K562 (cell line): ENCODE measurements around the gene DAB2. TPM values are rescaled to one million over a fixed set of nuclear protein-coding genes. Genes with fewer than 3 reads are reported as not detected.
A peak's percentile ranks its signal among the peaks of the same experiment; 100 is the strongest.

Experiments used
- HLTF ChIP-seq: fragments of 450-650 bp; IDR thresholded peaks from 2 replicates; pipeline ENCODE4 v1.6.1; 2016
- ILF3 ChIP-seq: fragments of 450-650 bp; IDR thresholded peaks from 2 replicates; pipeline ENCODE4 v1.6.1; 2018; ENCODE audit warnings: antibody characterized with exemption, mild to moderate bottlenecking, moderate library complexity, borderline replicate concordance
- KDM2B ChIP-seq: fragments of 250-450 bp; sonication (Bioruptor Pico); IDR thresholded peaks from 2 replicates; pipeline ENCODE4 v1.8.0; 2021; ENCODE audit warnings: mild to moderate bottlenecking, moderate library complexity
- POLR3G ChIP-seq: IDR thresholded peaks from 2 replicates; pipeline ENCODE4 v1.6.1; 2011; ENCODE audit not compliant: insufficient read length, insufficient replicate concordance; ENCODE audit errors: extremely low read depth
- RBM14 ChIP-seq: fragments of 200-400 bp; formaldehyde crosslinking; IDR thresholded peaks from 2 replicates; pipeline ENCODE4 v1.6.1; 2018; ENCODE audit warnings: low read depth, mild to moderate bottlenecking, low read length, moderate library complexity, borderline replicate concordance; ENCODE audit not compliant: insufficient read depth
- SMARCC2 ChIP-seq: fragments of 450-650 bp; IDR thresholded peaks from 2 replicates; pipeline ENCODE4 v1.6.1; 2017; ENCODE audit warnings: antibody characterized with exemption, moderate library complexity, mild to moderate bottlenecking, low read depth
- U2AF1 ChIP-seq: fragments of 200-400 bp; formaldehyde crosslinking; optimal IDR thresholded peaks from 2 replicates; pipeline ENCODE3; 2017; ENCODE audit warnings: mild to moderate bottlenecking, low read depth, low read length, moderate library complexity
- U2AF2 ChIP-seq: fragments of 200-400 bp; formaldehyde crosslinking; optimal IDR thresholded peaks from 2 replicates; pipeline ENCODE3; 2017; ENCODE audit warnings: low read depth, mild to moderate bottlenecking, low read length
- ZNF217 ChIP-seq: sonication (generic); formaldehyde crosslinking; IDR thresholded peaks from 2 replicates; pipeline ENCODE4 v1.8.0; 2022; ENCODE audit warnings: mild to moderate bottlenecking, missing genetic modification reagents
- polyA plus RNA-seq, 8 experiments: library from polyadenylated mRNA; depleted of rRNA in 4 of 8; stranded (reverse) in 5 of 8; unstranded in 3 of 8; fragments of >200 nt; fragmentation: Nextera tagmentation in 2 of 8; fragmentation: Illumina TruSeq in 1 of 8; extraction: Ambion mirVana in 2 of 8; extraction: Trizol in 1 of 8; gene quantifications; 2 replicates each; pipeline versions ENCODE4 v1.2.1 to v1.2.3, GENCODE V29; 2011 to 2014; ENCODE audit warnings: inconsistent platforms in 1 of 8, missing spikeins in 1 of 8
- total RNA-seq, 7 experiments: library from RNA; depleted of rRNA in 6 of 7; stranded (reverse); fragments of >200 nt in 6 of 7; fragmentation: Illumina TruSeq in 2 of 7; extraction: Trizol in 2 of 7; gene quantifications; 2 replicates each; pipeline versions ENCODE4 v1.2.1 to v1.2.3, GENCODE V29; 2011 to 2021; ENCODE audit warnings: low replicate concordance in 1 of 7
- TF ChIP-seq, protein P1 (sequence below): sonication (generic); formaldehyde crosslinking; IDR thresholded peaks from 2 replicates; pipeline ENCODE4 v1.8.0; 2022; ENCODE audit warnings: missing genetic modification reagents, mild to moderate bottlenecking, borderline replicate concordance
- TF ChIP-seq, protein P2 (sequence below): fragments of 450-650 bp; IDR thresholded peaks from 2 replicates; pipeline ENCODE4 v1.6.1; 2016; ENCODE audit warnings: borderline replicate concordance
- TF ChIP-seq, protein P3 (sequence below): fragments of 450-650 bp; formaldehyde crosslinking; IDR thresholded peaks from 2 replicates; pipeline ENCODE4 v1.4.0; 2022; ENCODE audit warnings: missing genetic modification characterization
- TF ChIP-seq, protein P4 (sequence below): fragments of 250-450 bp; sonication (Bioruptor Pico); IDR thresholded peaks from 2 replicates; pipeline ENCODE4 v1.4.0; 2020; ENCODE audit warnings: mild to moderate bottlenecking, moderate library complexity
- TF ChIP-seq, protein P5 (sequence below): sonication (generic); formaldehyde crosslinking; IDR thresholded peaks from 2 replicates; pipeline ENCODE4 v1.8.0; 2022; ENCODE audit warnings: mild to moderate bottlenecking, missing genetic modification reagents
- TF ChIP-seq, protein P6 (sequence below): fragments of 450-650 bp; IDR thresholded peaks from 2 replicates; pipeline ENCODE4 v1.6.1; 2016; ENCODE audit warnings: mild to moderate bottlenecking

The DAB2 gene
- total and polyA plus RNA-seq, 9 of the 15 experiments (the other 6 are each of a cell fraction or from before 2014, with no cell fraction given) = 6.6 to 29.9 (median 24.1) TPM

DNA sequence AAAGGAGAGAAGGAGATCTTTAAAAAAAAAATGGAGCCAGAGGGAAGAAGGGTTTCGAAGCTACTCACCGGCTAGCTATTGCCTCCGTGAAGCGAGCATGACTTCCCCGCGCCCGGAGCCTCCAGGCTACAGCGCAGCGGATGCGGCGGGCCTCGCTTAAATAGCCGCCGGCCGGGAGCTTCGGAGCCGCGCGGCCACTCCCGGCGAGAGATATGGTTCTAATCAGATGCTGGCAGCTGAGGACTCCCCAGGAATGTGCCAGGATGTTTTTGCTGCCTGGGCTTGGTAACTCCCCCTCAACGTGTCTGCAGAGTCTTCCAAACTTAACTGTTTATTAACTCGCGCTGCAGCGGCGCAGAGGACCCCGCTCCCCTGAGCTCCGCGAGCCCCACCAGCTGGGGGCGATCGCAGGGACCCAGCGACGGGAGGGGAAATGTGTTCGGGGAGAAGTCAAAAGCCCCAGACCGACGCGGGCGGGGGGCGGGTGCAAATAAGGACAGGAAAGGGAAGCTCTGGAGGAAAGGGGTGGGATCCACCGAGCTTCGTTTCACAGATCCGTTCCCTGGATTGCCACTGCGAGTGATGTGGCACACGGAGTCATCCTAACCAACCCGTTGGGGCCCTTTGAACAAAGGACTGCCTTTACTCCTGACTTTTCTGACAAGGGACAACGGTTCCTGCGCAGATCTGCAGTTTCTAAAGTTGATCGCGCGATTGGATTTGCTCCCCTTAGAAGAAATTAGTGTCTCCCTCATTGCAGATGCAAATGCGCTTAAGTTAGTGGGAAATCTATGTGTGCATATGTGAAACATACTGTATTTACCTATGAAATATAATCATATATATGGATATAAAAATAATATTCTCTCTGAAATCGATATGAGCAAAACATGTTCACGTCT lies at the start of gene DAB2 (continued):
- TF ChIP-seq RBM14 (no peak), ILF3 (no peak; the same call in 1 of the 2 replicates), SMARCC2 (peak; percentile 82), U2AF2 (no peak), POLR3G (no peak), KDM2B (peak; percentile 93), U2AF1 (no peak), HLTF (no peak), ZNF217 (CRISPR knock-in tag) (no peak)
- TF ChIP-seq, protein P1, sequence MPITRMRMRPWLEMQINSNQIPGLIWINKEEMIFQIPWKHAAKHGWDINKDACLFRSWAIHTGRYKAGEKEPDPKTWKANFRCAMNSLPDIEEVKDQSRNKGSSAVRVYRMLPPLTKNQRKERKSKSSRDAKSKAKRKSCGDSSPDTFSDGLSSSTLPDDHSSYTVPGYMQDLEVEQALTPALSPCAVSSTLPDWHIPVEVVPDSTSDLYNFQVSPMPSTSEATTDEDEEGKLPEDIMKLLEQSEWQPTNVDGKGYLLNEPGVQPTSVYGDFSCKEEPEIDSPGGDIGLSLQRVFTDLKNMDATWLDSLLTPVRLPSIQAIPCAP (CRISPR knock-in tag) = no peak
- TF ChIP-seq, protein P2, sequence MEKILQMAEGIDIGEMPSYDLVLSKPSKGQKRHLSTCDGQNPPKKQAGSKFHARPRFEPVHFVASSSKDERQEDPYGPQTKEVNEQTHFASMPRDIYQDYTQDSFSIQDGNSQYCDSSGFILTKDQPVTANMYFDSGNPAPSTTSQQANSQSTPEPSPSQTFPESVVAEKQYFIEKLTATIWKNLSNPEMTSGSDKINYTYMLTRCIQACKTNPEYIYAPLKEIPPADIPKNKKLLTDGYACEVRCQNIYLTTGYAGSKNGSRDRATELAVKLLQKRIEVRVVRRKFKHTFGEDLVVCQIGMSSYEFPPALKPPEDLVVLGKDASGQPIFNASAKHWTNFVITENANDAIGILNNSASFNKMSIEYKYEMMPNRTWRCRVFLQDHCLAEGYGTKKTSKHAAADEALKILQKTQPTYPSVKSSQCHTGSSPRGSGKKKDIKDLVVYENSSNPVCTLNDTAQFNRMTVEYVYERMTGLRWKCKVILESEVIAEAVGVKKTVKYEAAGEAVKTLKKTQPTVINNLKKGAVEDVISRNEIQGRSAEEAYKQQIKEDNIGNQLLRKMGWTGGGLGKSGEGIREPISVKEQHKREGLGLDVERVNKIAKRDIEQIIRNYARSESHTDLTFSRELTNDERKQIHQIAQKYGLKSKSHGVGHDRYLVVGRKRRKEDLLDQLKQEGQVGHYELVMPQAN = no peak
- TF ChIP-seq, protein P3, sequence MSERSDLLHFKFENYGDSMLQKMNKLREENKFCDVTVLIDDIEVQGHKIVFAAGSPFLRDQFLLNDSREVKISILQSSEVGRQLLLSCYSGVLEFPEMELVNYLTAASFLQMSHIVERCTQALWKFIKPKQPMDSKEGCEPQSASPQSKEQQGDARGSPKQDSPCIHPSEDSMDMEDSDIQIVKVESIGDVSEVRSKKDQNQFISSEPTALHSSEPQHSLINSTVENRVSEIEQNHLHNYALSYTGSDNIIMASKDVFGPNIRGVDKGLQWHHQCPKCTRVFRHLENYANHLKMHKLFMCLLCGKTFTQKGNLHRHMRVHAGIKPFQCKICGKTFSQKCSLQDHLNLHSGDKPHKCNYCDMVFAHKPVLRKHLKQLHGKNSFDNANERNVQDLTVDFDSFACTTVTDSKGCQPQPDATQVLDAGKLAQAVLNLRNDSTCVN (CRISPR knock-in tag) = no peak
- TF ChIP-seq, protein P4, sequence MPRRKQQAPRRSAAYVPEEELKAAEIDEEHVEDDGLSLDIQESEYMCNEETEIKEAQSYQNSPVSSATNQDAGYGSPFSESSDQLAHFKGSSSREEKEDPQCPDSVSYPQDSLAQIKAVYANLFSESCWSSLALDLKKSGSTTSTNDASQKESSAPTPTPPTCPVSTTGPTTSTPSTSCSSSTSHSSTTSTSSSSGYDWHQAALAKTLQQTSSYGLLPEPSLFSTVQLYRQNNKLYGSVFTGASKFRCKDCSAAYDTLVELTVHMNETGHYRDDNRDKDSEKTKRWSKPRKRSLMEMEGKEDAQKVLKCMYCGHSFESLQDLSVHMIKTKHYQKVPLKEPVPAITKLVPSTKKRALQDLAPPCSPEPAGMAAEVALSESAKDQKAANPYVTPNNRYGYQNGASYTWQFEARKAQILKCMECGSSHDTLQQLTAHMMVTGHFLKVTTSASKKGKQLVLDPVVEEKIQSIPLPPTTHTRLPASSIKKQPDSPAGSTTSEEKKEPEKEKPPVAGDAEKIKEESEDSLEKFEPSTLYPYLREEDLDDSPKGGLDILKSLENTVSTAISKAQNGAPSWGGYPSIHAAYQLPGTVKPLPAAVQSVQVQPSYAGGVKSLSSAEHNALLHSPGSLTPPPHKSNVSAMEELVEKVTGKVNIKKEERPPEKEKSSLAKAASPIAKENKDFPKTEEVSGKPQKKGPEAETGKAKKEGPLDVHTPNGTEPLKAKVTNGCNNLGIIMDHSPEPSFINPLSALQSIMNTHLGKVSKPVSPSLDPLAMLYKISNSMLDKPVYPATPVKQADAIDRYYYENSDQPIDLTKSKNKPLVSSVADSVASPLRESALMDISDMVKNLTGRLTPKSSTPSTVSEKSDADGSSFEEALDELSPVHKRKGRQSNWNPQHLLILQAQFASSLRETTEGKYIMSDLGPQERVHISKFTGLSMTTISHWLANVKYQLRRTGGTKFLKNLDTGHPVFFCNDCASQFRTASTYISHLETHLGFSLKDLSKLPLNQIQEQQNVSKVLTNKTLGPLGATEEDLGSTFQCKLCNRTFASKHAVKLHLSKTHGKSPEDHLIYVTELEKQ (CRISPR knock-in tag) = no peak
- TF ChIP-seq, protein P5, sequence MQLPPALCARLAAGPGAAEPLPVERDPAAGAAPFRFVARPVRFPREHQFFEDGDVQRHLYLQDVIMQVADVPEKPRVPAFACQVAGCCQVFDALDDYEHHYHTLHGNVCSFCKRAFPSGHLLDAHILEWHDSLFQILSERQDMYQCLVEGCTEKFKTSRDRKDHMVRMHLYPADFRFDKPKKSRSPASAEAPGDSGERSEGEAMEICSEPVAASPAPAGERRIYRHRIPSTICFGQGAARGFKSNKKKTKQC (CRISPR knock-in tag) = no peak
- TF ChIP-seq, protein P6, sequence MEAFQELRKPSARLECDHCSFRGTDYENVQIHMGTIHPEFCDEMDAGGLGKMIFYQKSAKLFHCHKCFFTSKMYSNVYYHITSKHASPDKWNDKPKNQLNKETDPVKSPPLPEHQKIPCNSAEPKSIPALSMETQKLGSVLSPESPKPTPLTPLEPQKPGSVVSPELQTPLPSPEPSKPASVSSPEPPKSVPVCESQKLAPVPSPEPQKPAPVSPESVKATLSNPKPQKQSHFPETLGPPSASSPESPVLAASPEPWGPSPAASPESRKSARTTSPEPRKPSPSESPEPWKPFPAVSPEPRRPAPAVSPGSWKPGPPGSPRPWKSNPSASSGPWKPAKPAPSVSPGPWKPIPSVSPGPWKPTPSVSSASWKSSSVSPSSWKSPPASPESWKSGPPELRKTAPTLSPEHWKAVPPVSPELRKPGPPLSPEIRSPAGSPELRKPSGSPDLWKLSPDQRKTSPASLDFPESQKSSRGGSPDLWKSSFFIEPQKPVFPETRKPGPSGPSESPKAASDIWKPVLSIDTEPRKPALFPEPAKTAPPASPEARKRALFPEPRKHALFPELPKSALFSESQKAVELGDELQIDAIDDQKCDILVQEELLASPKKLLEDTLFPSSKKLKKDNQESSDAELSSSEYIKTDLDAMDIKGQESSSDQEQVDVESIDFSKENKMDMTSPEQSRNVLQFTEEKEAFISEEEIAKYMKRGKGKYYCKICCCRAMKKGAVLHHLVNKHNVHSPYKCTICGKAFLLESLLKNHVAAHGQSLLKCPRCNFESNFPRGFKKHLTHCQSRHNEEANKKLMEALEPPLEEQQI = 0 out of 2 replicates have a peak, but pooled peaks have one; percentile 66
